GM12874 (cell line): Measurements from ENCODE around the gene MYO5C.

Experiments
- TF ChIP-seq, protein P1 (sequence below): IDR thresholded peaks from 2 replicates; pipeline ENCODE4 v1.5.1; 2011; ENCODE audit warnings: low read depth, mild to moderate bottlenecking, control low read depth, low read length, moderate library complexity; ENCODE audit not compliant: insufficient read depth

Gene MYO5C

DNA sequence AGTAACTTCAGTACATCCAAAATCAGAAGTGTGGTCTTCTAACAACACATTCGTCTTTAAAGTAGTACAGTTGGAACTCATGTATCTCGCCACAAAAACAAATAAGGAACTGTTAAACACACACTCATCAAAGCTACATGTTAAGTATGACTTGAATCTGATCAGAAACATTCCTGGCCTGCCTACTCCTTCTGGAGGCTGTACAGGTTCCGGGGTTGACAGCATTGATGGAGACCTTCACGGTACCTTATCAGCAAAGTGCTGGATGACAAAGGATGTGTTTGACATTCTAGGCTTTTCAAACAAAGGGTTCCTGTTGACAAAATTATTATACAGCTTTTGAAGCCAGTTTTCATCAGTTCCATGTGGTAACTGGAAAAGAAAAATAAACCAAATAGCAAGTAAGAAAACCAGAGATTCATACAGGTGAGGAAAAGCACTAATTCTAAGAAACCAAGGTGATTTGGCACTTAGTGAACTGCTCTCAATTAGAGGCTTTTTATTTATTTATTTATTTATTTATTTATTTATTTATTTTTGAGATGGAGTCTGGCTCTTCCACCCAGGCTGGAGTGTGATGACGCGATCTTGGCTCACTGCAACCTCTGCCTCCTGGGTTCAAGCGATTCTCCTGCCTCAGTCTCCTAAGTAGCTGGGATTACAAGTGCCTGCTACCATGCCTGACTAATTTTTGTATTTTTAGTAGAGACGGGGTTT is 44.3 kb downstream of the MYO5C start:
- TF ChIP-seq, protein P1, sequence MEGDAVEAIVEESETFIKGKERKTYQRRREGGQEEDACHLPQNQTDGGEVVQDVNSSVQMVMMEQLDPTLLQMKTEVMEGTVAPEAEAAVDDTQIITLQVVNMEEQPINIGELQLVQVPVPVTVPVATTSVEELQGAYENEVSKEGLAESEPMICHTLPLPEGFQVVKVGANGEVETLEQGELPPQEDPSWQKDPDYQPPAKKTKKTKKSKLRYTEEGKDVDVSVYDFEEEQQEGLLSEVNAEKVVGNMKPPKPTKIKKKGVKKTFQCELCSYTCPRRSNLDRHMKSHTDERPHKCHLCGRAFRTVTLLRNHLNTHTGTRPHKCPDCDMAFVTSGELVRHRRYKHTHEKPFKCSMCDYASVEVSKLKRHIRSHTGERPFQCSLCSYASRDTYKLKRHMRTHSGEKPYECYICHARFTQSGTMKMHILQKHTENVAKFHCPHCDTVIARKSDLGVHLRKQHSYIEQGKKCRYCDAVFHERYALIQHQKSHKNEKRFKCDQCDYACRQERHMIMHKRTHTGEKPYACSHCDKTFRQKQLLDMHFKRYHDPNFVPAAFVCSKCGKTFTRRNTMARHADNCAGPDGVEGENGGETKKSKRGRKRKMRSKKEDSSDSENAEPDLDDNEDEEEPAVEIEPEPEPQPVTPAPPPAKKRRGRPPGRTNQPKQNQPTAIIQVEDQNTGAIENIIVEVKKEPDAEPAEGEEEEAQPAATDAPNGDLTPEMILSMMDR, result no peak

DNA sequence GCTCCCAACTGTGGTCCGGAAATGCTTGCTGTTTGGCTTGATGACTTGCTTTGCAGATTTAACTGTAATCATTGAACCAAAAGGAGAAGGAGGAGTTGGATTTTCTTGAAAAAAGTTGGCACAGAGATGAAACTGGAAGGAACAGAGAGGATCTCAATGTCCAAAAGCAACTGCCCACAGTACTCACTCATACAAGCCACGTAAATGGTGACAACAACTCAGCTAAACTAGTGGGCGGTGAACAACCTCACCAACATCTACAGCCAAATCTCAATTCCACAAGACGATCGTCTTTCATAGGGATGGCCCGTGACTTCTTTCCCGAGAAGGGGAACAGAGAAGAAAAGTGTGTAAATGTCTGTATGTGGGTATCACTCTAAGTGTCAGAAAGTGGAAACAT is 48.1 kb downstream of the MYO5C start:
- TF ChIP-seq, protein P1, result no peak

DNA sequence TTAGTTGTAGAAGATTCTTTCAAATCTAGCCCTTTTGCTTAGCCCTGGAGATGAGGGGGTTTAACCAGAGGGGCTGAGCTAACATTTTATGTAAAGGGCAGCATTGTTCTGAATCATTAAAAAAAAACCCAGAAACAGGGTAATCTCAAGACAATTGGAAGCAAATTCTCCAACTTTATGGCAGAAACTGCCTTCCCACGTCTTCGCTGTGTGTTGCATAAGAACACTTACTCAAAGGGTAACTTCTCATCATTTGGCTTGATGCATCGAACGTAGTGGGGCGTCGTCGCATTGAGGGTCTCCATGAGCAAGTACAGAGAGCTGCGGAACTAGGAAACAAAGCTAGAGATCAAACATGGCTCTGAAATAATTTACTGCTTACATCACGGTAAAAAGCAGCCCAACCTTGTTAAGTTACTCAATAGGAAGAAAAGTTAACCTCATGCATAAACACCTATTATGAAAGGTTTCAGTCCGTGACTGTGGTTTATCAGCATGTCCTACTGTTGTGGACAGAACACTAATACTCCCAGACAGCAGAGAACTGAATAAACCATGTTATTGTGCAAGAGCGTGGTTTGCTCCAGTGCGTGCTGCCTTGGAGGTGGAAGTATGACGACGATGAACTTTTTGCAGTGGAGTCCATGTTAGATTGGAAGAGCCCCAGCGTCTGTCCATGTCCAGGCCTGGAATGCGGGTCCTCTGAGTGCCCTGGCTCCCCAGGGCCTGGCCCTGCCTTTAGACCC is 48.7 kb downstream of the MYO5C start:
- TF ChIP-seq, protein P1, result no peak

DNA sequence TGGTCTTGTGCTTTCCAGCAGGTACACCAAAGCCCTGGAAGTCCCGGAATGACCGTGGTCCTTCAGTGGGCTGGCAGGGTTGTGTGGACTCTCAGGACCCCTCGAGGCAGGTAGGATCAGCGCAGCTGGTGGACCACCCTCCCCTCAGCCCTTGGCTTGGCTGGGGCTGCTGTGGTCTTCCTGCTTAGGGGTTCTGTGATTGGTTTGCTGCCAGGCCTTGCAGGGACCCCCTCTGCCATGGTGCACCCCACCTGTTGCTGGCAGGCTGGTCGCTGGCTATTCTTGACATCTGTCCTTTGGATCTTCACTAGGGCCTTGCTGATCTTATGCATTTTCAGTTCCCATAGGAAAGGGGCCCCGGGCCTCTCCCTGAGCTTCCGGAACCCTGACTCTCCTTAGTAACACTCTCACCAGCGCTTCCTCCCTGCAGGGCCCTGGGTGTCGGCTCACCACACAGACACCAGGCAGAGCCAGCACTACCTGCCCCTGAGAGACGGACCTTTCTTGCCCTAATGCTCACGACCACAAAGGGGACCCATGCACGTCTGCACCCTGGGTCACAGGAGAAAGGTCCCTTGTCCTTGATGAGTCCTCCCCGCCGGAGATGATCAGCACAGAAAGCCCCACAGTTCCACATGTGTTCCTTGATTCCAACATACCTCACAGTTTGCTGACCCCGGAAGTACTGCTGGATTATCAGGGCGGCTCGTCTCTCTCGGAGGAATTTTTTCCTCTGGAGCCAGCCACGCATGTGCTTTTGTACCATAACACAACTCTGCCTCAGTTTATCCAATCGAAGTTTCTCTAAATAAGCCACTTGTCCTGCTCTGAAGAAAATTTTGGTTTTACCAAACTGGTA is 51.7 kb downstream of the MYO5C start:
- TF ChIP-seq, protein P1, result no peak

DNA sequence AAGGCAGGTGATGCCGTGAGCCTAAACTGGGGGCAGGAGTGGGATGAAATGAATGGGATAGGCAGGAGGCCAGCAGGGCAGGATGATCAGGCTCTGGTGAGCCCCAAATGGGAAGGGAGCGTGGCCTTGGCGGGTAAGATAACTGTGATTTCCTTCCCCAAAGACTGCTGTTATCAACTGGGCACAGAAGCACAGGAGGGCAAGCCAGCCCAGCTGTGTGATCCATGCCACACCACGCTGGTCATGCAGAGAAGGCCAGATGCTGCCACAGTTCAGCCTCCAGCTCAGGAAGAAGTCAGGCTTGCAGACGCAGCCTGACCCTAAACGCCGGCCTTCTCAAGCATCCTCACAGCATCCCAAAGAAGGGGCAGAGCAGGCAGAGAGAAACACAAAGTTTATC is 52.3 kb downstream of the MYO5C start:
- TF ChIP-seq, protein P1, result no peak

DNA sequence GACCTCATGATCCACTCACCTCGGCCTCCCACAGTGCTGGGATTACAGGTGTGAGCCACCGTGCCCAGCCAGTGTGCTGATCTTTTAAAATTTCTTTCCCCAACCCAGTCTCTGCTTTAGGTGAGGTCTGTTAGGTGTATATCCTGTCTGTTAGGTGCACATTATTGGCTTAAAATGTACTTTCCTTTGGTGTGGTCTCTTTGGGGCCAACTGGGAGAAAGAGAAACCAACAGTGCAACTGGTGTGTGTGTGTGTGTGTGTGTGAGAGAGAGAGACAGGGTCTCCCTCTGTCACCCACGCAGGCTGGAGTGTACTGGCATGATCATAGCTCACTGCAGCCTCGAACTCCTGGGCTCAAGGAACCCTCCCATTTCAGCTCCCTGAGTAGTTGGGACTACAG is 54.1 kb downstream of the MYO5C start:
- TF ChIP-seq, protein P1, result no peak

DNA sequence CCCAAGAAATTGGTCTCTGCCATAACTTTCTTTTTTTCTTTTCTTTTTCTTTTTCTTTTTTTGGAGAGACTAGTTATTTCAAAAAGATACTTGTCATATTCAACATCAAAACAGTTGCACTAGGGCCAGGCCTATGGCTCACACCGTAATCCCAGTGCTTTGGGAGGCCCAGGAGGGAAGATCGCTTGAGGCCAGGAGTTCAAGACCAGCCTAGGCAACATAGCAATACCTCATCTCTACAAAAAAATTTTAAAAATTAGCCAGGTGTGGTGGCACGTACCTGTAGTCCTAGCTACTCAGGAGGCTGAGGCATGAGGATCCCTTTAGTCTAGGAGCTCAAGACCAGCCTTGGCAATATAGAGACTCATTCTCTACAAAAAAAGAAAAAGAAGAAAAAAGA is 55.4 kb downstream of the MYO5C start:
- TF ChIP-seq, protein P1, result no peak
